ENCODE measurements around the gene DNAJB6.

The DNAJB6 gene

GRCh38 chr7:157360483-157361025 lies 23.8 kb downstream of the DNAJB6 start:
- no peak for TF ChIP-seq EP300 (IDR thresholded peaks at IDR 0.05; ENCODE audit: borderline replicate concordance)
- TF ChIP-seq NFIC (IDR thresholded peaks at IDR 0.05), result no peak
- TF ChIP-seq RAD21 (IDR thresholded peaks at IDR 0.05; ENCODE audit: low read depth), result no peak
- no peak for TF ChIP-seq EGR1 (IDR thresholded peaks at IDR 0.05)
- TF ChIP-seq YY1 (IDR thresholded peaks at IDR 0.05; ENCODE audit: low read depth), result no peak
- TF ChIP-seq MAX (IDR thresholded peaks at IDR 0.05), result no peak
- TF ChIP-seq CEBPB (IDR thresholded peaks at IDR 0.05), result no peak
- no peak for TF ChIP-seq ZBTB7A (IDR thresholded peaks at IDR 0.05; ENCODE audit: low read depth)
- no peak for TF ChIP-seq TAF1 (IDR thresholded peaks at IDR 0.05; ENCODE audit: low read depth)

- TF ChIP-seq FOXM1 (IDR thresholded peaks at IDR 0.05; ENCODE audit: borderline replicate concordance, low read depth) (no peak), NFIC (IDR thresholded peaks at IDR 0.05) (no peak), CREB1 (IDR thresholded peaks at IDR 0.05; ENCODE audit: low read depth) (no peak), CEBPB (IDR thresholded peaks at IDR 0.05) (no peak), REST (IDR thresholded peaks at IDR 0.05; ENCODE audit: low read depth) (no peak), TAF1 (IDR thresholded peaks at IDR 0.05; ENCODE audit: low read depth) (no peak), TEAD4 (IDR thresholded peaks at IDR 0.05) (no peak), ZBTB7A (IDR thresholded peaks at IDR 0.05; ENCODE audit: low read depth) (no peak), YY1 (IDR thresholded peaks at IDR 0.05; ENCODE audit: low read depth) (no peak), MAX (IDR thresholded peaks at IDR 0.05) (no peak), USF1 (IDR thresholded peaks at IDR 0.05) (no peak), TCF12 (IDR thresholded peaks at IDR 0.05; ENCODE audit: low read depth) (no peak), EP300 (IDR thresholded peaks at IDR 0.05; ENCODE audit: borderline replicate concordance) (no peak), EGR1 (IDR thresholded peaks at IDR 0.05) (no peak), RAD21 (IDR thresholded peaks at IDR 0.05; ENCODE audit: low read depth) (no peak)
These were observed 24.7 kb downstream of the DNAJB6 start for GRCh38 chr7:157361537-157361936.

GRCh38 chr7:157362729-157363128 lies 25.9 kb downstream of the DNAJB6 start:
- TF ChIP-seq CREB1 (IDR thresholded peaks at IDR 0.05; ENCODE audit: low read depth) (no peak), TEAD4 (IDR thresholded peaks at IDR 0.05) (no peak), TCF12 (IDR thresholded peaks at IDR 0.05; ENCODE audit: low read depth) (no peak), YY1 (IDR thresholded peaks at IDR 0.05; ENCODE audit: low read depth) (no peak), EP300 (IDR thresholded peaks at IDR 0.05; ENCODE audit: borderline replicate concordance) (no peak), MAX (IDR thresholded peaks at IDR 0.05) (no peak)

GRCh38 chr7:157366722-157367121 lies 29.9 kb downstream of the DNAJB6 start:
- TF ChIP-seq TAF1 (IDR thresholded peaks at IDR 0.05; ENCODE audit: low read depth), result no peak
- TF ChIP-seq EGR1 (IDR thresholded peaks at IDR 0.05), result no peak
- no peak for TF ChIP-seq REST (IDR thresholded peaks at IDR 0.05; ENCODE audit: low read depth)
- TF ChIP-seq NFIC (IDR thresholded peaks at IDR 0.05), result no peak
- TF ChIP-seq CREB1 (IDR thresholded peaks at IDR 0.05; ENCODE audit: low read depth), result no peak
- TF ChIP-seq CEBPB (IDR thresholded peaks at IDR 0.05), result no peak
- TF ChIP-seq TCF12 (IDR thresholded peaks at IDR 0.05; ENCODE audit: low read depth), result no peak
- TF ChIP-seq YY1 (IDR thresholded peaks at IDR 0.05; ENCODE audit: low read depth), result no peak
- TF ChIP-seq EP300 (IDR thresholded peaks at IDR 0.05; ENCODE audit: borderline replicate concordance), result no peak
- TF ChIP-seq FOXM1 (IDR thresholded peaks at IDR 0.05; ENCODE audit: borderline replicate concordance, low read depth), result no peak
- TF ChIP-seq TEAD4 (IDR thresholded peaks at IDR 0.05), result no peak
- no peak for TF ChIP-seq RAD21 (IDR thresholded peaks at IDR 0.05; ENCODE audit: low read depth)

GRCh38 chr7:157368955-157369354 lies 32.2 kb downstream of the DNAJB6 start:
- TF ChIP-seq NFIC (IDR thresholded peaks at IDR 0.05), result no peak
- no peak for TF ChIP-seq CEBPB (IDR thresholded peaks at IDR 0.05)
- TF ChIP-seq YY1 (IDR thresholded peaks at IDR 0.05; ENCODE audit: low read depth), result no peak
- no peak for TF ChIP-seq RAD21 (IDR thresholded peaks at IDR 0.05; ENCODE audit: low read depth)
- no peak for TF ChIP-seq ZBTB7A (IDR thresholded peaks at IDR 0.05; ENCODE audit: low read depth)
- TF ChIP-seq REST (IDR thresholded peaks at IDR 0.05; ENCODE audit: low read depth), result no peak
- no peak for TF ChIP-seq TEAD4 (IDR thresholded peaks at IDR 0.05)
- no peak for TF ChIP-seq TAF1 (IDR thresholded peaks at IDR 0.05; ENCODE audit: low read depth)
- TF ChIP-seq FOXM1 (IDR thresholded peaks at IDR 0.05; ENCODE audit: borderline replicate concordance, low read depth), result no peak
- TF ChIP-seq MAX (IDR thresholded peaks at IDR 0.05), result no peak
- TF ChIP-seq TCF12 (IDR thresholded peaks at IDR 0.05; ENCODE audit: low read depth), result no peak
- TF ChIP-seq USF1 (IDR thresholded peaks at IDR 0.05), result no peak
- TF ChIP-seq CREB1 (IDR thresholded peaks at IDR 0.05; ENCODE audit: low read depth), result no peak
- TF ChIP-seq EGR1 (IDR thresholded peaks at IDR 0.05), result no peak
- TF ChIP-seq EP300 (IDR thresholded peaks at IDR 0.05; ENCODE audit: borderline replicate concordance), result no peak
